GM12872 (cell line): ENCODE results near the gene SLC6A1.

Experiments
- TF ChIP-seq, protein P1 (sequence below): IDR thresholded peaks from 3 replicates; pipeline ENCODE4 v1.5.1; 2011; ENCODE audit warnings: low read depth, mild to moderate bottlenecking, low read length, moderate library complexity; ENCODE audit not compliant: insufficient read depth

SLC6A1 gene

DNA sequence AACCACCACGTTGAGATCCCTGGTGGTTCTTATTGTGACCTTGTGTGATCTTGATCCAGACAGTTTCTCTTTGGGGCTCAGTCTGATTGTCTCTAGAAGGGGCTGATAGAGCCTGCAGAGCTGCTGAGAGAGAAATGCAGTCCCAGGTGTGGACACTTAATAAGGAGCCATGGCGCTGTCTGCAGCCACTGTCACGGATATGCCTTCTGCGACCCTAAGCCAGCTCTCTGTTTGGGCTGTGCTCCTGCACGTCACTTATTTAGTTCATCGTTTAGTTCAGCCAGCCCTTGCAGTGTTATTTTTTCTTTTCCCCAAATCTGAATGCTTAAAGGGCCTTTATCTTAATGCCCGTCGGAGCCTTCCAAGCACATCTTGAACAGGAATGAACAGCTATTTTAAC lies 12.0 kb downstream of the SLC6A1 start:
- TF ChIP-seq, protein P1, sequence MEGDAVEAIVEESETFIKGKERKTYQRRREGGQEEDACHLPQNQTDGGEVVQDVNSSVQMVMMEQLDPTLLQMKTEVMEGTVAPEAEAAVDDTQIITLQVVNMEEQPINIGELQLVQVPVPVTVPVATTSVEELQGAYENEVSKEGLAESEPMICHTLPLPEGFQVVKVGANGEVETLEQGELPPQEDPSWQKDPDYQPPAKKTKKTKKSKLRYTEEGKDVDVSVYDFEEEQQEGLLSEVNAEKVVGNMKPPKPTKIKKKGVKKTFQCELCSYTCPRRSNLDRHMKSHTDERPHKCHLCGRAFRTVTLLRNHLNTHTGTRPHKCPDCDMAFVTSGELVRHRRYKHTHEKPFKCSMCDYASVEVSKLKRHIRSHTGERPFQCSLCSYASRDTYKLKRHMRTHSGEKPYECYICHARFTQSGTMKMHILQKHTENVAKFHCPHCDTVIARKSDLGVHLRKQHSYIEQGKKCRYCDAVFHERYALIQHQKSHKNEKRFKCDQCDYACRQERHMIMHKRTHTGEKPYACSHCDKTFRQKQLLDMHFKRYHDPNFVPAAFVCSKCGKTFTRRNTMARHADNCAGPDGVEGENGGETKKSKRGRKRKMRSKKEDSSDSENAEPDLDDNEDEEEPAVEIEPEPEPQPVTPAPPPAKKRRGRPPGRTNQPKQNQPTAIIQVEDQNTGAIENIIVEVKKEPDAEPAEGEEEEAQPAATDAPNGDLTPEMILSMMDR = no peak

DNA sequence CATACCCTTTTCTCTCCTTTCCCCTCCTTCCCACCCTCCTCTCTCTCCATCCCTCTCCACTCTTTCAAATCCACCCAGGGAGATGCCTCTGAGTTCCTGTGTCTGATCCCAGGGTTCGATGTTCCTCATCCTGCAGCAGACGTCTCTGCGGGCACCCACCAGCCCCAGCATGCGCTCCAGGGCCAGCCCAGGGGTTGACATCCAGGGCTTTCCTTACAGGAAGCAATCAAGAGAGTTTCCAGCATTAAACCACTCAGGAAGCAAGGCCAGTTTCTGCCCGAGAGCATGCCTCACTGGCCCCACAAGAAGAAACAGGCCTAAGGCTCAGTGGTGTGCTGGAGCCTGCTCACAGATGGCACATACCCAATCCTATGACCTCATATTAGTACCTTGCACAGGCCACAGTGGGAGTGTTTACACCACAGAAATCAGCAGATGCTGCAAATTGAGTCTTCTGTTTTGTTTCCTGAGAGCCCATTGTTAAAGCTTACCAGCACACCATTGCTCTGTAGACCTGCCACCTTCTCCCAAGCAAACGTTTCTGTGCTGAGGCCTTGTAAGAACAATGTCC lies 13.2 kb downstream of the SLC6A1 start:
- TF ChIP-seq, protein P1 = no peak

DNA sequence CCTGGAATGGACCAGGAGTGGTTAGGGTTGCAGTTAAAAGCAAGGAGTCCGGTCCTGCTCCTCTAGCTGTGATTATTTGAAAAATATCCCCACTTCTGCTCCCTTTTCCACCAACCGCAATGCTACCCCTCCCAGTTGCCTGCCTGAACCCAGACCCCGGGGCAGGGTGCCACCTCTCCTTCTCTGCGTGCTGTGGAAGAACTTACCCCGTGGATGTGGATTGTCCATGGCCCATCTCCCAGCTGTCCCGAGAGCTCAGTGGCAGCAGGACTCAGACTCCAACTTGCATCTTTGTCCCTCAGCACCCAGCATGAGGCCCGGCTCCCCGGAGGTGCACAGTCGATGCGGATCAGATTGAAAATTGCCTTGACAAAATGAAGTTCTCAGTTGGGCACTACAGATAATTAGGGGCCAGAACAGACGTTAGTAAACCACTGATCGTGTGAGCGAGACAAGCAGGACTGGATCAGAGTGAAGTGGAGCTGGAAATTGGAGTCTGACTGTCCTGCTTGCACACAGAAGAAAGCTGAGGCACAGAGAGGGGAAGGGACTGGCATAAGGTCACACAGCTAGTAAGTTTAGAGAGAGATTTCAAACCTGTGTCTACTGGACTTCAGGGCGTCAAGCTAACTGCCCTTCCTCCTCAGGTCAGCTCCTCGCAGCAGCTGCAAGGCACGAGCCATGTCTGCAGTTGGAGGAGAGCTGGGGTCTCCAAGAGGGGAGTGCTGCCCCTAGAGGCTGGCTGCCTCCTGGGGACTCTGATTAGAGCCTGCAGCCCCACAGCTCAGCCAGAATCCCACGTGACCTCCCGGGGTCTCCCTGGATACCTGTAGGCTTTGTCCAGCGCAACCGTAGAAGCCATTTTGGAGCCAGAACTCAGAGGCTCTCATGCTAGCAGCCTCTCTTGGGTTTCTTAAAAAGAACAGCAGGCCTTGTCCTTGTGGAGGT lies 14.7 kb downstream of the SLC6A1 start:
- TF ChIP-seq, protein P1 = no peak

DNA sequence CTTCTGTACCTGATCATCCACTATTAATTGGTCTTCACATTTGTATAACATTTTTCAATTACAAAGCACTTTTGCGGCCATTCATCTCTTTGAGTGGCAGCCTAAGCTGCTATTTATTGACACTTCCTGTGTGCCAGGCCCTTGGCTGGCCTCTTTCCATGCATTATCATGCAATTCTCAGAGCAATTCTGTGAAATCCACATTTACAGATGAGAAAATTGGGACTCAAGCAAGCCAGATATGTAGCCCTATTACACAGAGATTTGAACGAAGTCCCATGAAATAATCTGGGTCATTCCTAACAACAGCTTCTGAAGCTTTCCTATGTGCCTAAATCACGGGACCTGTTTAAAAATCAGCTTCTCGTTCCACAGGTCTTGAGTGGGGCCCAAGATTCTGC lies 17.4 kb downstream of the SLC6A1 start:
- TF ChIP-seq, protein P1 = no peak

DNA sequence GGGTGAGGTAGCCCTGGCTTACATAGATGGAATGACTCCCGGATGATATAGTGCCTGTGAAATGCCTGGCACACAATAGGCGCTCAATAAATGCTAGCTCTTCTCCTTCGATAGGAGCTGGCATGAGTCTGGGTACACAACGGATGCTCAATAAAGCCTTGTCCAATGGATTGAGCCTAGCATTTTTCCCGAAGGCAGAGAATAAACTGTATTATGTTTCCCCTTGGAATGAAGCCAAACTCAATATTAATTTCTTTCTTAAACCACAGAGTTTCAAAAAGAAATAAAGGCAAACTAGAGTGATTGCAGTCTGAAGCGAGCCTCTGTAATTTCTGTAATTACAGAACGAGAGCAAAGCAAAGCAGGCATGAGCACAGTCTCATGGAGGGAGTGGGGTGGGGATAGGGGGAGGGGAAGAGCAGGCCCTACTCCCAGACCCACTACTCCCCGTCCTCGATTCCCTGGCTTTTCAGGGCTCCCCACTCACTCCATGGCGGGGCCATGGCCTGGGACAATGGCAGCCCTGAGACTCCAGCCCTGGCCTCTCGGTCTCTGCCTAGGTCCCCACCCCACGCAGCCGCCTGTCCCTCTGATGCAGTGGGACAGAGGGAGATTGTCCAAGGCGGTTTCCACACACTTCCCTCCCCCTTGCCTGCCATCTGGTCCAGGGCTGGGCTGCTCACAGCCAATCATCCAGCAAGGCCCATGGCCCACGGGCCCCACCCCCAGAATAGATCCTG lies 18.0 kb downstream of the SLC6A1 start:
- TF ChIP-seq, protein P1 = no peak

DNA sequence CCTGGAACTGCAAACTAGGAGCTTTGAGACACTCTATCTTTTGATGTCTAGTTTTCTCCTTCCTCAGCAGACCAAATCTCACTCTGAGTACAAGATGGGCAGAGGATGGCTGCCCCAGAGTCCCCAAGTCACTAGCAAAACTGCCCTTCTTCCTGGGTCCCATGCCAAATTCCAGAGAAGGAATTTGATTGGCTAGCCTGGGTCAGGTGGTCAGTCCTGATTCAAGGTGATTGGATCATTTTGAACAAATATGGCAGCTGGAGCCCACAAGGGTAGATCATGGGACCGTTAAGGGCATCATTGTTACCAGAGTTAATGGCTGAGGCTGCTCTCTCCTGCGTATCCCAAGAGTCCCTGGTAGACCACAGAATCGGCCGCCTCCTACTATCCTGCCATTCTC lies 21.7 kb downstream of the SLC6A1 start:
- TF ChIP-seq, protein P1 = no peak

DNA sequence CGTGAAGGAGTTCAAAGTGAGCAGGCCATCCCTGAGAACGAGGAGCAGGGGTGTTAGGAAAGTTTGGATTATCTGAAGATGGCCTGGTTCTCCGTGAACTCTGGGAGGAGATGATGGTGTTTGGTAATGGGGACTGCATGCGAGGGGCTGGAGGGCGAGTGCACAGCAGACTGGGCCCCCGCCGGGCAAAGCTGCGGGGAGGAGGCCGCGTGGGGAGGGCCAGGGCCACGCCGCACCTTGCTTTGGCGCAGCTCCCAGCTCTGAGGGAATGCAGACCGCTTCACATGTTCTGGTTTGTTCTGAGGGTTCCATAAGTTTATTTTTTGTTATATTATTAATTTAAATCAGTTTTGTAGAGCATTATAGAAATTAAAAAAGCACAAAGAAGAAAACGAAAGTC lies 22.2 kb downstream of the SLC6A1 start:
- TF ChIP-seq, protein P1 = no peak
